ENCODE measurements around the gene YY1AP1.

GRCh38 chr1:155636397-155637153, 52.0 kb downstream of the YY1AP1 start:
- no peak for TF ChIP-seq CTCF (conservative IDR thresholded peaks at IDR 0.05; ENCODE audit: low read depth, low read length)
- TF ChIP-seq EZH2 (IDR thresholded peaks at IDR 0.05; ENCODE audit: borderline replicate concordance, low read depth, low read length, poor library complexity, severe bottlenecking): no peak

All from A673 (cell line).